ENCODE measurements around the gene CAP2. TPM values are rescaled to one million over a fixed set of nuclear protein-coding genes. Genes with fewer than 3 reads are reported as not detected.

Gene CAP2
- total RNA-seq, 2 donors from 2014 or later: 69.6 to 79.5 TPM

DNA sequence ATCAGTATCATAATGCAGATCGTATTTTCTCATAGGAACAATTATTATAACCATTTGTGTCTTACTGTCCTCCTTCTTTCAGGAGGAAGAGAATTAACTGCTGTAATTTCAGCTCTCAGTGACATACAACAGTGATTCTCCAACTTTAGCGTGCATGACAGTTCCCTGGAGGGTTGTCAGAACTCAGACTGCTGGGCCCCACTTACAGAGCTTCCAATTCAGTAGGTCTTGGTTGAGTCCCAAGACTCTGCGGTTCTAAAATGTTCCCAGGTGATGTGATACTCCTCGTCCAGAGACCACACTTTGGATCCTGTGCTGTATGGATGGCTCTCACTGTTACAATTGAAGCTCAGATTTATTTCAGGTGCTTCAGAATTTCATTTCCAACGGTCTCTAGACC lies 72.8 kb downstream of the CAP2 start:
- intact Hi-C loops (cut with DNase I): loop anchor here in 1 of 2 donors (5.0 kb wide), 1 partner anchor 116 kb away; no protein-coding TSS in a partner anchor
- no peak for DNase-seq
- no peak for ATAC-seq

DNA sequence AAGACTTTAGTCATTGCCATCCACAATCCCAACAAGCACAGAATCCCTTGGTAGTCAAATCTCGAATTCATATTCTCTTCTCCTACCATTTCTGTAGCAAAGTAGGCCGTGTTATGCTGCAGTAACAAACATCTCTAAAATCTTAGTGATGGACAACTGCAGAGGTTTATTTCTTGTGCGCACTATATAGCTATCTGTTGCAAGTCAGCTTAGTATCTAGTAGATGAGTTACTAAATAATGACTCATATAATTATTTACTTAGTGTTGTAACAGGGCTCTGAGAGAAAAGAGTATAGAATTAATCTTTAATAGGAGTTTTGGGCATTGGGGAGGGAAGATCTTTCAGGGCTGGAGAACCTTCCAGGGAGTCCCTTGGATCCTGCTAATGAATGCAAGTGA lies 73.3 kb downstream of the CAP2 start:
- DNase-seq (no peak), ATAC-seq (no peak)
- intact Hi-C loops (cut with DNase I): loop anchor here in 1 of 2 donors (5.0 kb wide), 1 partner anchor 116 kb away; no protein-coding TSS in a partner anchor

DNA sequence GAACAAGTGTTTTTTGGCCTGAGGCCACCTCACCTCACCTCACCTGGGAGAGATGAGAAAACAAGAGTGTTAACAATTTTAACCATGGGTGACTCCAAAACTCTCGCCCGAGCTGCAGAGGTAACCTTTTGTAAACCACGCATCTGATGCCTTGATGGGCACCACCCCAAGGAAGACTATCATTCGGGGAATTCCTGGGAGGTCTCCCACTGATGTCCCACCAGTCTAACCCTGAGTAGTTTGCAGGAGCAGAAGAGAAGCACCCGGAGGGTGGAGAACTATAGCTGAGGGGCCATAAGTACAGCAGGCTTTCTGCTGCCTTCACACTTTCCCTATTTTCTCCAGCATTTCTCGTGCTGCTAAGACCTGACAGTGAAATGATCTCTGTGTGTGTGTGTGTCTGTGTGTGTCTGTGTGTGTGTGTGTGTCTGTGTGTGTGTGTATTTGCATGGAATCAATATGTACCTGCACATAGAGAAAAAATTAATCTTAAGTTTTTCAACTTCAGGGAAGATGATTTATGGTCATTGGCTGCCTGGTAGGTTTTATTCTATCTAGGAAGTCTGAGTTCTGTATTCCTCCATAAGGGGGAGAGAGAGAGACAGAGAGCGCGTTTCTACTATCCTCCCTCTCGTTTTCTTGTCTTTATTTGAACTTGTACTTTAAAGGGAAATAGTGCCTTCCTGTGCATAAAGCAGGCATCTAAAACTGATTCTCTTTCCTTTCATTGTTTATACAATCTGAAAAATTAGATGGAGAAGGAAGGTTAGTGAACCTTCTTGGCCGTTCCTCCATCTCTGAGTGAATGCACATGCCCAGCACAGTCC lies 75.8 kb downstream of the CAP2 start:
- DNase-seq (no peak), ATAC-seq (no peak)
- intact Hi-C loops (cut with DNase I): loop anchor here in 1 of 2 donors (5.0 kb wide), 1 partner anchor 113 kb away; no protein-coding TSS in a partner anchor

DNA sequence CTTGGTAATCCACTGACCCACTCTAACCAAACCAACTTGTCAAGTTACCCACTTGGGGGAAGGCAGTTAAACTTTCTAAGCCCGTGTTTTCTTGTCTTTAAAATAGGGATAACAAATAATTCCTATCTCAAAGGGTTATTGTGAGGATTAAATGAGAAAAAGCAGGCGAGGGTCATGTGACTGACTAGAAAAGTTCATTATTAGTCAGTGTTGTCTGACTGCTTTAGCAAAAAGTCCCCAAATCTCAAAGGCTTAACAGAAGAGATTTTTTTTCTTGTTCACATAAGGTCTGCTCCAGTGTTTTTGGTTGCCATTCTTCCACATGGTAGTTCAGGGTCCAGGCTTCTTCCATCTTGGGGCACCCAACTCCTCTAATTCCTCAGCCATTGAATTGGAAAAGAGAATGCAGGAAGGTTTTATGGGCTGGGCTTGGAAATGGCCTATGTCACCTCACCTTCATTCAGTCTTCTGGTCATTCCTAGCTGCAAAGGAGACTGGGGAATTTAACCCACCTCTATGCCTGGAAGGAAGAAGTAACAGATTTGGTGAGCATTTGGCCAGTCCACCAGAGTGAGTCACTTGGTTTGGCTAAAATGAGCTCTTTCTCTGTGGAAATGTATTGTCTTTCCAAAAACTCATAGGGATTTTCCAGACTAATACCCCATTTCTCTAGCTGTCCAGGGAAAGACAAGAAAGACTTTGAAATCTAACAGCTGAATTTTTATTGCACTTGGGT lies 77.0 kb downstream of the CAP2 start:
- peak in 1 of 2 donors; percentile 25 for ATAC-seq
- intact Hi-C loops (cut with DNase I): loop anchor here in 1 of 2 donors (10.0 kb wide), 1 partner anchor 186 kb away; the partner anchor contains the start of gene RBM24
- DNase-seq: no peak

DNA sequence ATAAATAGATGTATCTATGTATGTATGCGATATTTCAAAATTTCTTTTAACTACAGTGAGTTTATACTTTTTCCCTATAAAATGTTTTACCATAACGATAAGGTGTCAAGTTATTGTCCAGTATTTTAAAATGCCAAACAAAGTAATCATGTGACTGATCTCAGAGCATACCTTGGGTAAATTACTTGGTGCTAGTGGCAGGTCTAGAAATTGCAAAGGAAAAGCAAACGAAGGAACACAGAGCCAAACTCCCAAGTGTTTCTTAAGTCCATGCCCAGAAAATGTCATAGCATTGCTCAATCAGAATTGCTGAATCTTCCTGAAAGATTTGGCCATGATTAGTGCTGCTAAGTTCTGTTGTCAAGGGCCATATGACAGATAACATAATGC lies 77.5 kb downstream of the CAP2 start:
- ATAC-seq (peak; percentile 46 to 55), DNase-seq (no peak)
- intact Hi-C loops (cut with DNase I): loop anchor here in 1 of 2 donors (10.0 kb wide), 1 partner anchor 186 kb away; the partner anchor contains the start of gene RBM24

DNA sequence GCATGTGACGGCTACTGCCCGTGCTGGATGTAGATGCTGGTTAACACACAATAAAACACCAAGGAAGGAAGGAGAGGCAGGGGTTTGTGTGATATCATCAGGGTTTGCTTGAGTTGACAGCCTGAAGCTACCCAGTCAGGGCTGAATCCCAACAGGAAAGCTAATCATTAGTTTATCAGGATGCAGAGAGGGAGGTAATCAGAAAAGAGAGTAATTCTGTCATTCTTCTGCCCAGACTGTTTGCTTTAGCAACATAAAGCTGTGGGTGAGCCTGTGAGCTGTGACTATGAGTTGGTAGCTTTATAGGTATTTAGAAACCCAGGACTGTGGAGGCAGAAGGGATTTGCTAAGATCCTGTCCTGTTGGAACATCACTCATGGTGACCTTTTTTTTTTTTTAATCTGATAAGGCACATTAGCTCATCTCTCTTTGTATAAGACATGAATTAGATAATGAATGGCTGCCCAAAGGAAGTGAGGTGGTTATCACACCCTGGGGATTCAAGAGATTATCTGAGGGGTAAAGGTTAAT lies 79.3 kb downstream of the CAP2 start:
- intact Hi-C loops (cut with DNase I): loop anchor here in 1 of 2 donors (10.0 kb wide), 1 partner anchor 188 kb away; the partner anchor contains the start of gene RBM24
- no peak for DNase-seq
- peak in 1 of 2 donors; percentile 34 for ATAC-seq

DNA sequence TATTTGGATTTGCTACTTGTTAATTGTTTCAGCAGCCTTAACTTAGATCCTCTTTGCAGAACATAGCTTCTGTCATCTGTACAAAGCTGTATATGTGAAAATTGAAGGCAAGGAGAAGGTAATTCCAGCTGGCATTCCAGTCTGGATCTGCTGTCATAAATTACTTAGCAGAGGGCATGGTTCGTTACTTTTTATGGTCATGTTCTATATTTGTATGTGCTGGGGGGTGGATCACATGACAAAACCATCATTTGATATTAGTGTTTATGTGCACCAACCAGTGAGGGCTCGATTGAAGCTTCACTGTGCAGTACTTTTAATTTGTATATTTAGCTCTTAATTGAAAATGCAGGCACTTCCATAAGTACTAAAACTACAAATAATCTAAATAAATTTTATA lies 80.2 kb downstream of the CAP2 start:
- intact Hi-C loops (cut with DNase I): loop anchor here in 1 of 2 donors (10.0 kb wide), 1 partner anchor 189 kb away; the partner anchor contains the start of gene RBM24
- ATAC-seq (peak; percentile 76 to 79), DNase-seq (no peak)

DNA sequence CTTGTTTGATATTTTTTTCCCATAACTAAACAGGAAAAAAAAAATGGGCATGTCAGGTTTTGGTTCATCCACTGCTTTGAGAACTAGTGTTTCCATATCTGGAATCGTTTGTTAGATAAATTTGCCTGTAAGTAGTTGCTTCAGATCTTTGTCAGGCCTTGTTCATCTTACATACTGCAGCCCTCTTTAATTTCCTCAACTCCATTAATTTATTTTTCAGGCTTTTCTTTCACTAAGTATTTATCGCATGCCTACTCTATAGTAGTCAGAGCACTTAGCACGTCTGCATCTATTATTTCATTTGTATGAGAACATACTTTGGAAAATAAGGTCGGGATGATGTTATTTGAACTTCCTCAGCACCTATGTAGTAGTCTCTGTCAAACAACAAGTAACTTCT lies 80.9 kb downstream of the CAP2 start:
- intact Hi-C loops (cut with DNase I): loop anchor here in 1 of 2 donors (10.0 kb wide), 1 partner anchor 189 kb away; the partner anchor contains the start of gene RBM24
- DNase-seq (no peak), ATAC-seq (no peak)

DNA sequence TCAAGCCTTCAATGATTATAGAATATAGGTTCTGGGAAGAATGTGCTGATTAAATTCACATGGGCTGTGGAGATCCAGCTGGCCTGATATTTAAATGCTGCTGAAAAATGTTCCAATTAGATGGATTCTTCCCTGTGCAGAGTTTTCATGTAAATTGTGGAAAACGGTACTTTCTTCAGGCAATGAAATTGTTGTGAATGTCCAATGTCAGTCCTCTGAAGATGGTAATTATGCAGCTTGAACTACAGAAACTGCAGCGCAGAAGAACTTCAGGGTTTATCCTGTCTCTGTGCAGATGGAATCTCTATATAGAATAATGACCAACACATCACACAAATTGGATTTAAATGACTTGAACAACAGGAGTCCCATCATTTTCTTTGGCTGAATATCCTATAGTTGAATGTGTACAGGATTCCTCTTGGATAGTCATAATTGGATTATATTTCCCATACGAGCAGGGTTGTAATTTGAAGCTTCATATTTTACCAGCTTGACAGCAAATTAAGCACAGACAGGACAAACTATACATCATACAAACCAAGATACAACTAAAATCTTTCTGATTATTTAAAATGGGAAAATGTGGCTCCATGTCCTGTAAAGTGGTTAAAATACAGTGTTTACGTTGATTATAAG lies 82.3 kb downstream of the CAP2 start:
- no peak for DNase-seq
- ATAC-seq: no peak
- intact Hi-C loops (cut with DNase I): loop anchor here in 1 of 2 donors (10.0 kb wide), 1 partner anchor 191 kb away; the partner anchor contains the start of gene RBM24

DNA sequence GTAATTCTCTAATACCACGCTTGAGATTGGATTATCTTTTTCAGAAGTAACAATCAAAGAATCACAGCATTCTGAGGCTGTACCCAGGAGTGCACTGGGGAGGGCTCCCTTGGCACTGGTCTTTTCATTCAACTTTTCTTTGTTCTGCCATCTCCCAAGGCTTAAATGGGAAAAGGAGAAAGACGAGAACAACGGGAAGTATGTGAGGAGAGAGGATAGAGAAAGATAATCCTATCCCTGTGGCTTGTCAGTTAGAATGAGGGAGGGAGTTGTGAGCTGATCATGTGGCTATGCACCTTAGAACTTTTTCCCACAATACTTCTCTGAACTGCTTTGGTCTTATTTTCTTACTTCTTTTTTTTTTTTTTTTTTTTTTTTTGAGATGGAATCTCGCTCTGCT lies 83.1 kb downstream of the CAP2 start:
- intact Hi-C loops (cut with DNase I): loop anchor here in 1 of 2 donors (10.0 kb wide), 1 partner anchor 192 kb away; the partner anchor contains the start of gene RBM24
- no peak for ATAC-seq
- DNase-seq: no peak

DNA sequence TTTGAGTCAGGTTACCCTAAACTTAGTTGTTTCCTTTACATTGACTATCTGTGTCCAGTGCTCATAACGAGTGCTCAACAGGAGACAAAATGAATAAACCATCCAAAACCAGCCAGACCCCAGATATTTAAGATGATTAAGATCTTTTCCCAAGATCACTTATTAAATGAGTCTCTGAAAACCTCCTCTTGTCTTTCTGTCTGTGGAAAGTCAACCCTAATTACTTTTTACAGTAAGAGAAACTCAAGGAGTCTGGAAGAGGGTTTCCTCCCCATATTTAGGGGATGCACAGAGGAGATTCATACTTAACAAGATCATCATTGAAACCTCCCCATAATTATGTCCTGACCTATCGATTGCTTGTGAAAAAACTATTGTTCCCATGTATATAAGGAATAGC lies 84.0 kb downstream of the CAP2 start:
- DNase-seq (no peak), ATAC-seq (no peak)
- intact Hi-C loops (cut with DNase I): loop anchor here in 1 of 2 donors (10.0 kb wide), 1 partner anchor 193 kb away; the partner anchor contains the start of gene RBM24

DNA sequence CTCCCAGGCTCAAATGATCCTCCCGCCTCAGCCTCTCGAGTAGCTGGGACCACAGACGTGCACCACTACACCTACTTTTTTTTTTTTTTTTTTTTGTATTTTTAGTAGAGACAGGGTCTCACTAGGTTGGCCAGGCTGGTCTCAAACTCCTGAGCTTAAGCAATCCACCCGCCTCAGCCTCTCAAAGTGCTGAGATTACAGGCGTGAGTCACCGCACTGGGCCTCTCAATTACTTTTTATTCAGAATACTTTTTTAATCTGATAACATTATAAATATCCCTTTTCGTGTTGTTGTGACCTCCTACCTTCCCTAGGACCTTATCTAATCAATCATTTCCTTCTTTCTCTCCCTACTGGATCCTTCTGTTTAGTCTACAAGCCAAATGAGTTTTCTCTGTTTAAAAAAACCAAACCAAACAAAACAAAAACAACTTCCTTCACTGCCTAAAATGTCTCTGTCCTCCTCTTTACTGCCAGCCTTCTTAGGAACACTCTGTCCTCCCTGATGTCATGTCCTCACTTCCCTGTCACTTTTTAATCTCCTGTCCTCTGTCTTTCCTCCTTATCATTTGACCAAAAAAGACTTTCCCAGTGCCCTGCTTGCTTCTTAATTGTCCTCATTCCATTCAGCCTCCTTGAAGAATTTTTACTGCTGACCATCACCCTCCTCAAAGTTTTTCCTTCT lies 85.0 kb downstream of the CAP2 start:
- DNase-seq (no peak), ATAC-seq (peak in 1 of 2 donors; percentile 50)
- intact Hi-C loops (cut with DNase I): loop anchor here in 1 of 2 donors (10.0 kb wide), 1 partner anchor 194 kb away; the partner anchor contains the start of gene RBM24

DNA sequence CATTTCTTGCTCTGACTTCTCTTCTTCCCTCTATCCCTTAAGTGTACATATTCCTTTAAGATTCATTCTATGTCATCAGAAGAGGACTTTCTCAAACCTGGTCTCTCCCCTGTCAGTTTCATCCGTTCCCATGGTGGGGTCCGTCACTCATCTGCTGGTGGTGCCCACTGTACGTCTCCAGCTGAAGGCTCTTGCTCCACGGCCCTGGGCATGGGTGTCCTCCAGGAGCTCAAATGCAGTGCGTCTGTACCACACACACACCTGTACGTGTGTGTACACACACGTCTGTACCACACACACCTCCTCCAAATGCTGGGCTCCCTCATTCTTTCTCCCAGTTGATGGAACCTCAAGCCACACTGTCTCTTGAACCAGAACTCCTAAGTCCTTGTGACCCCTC lies 85.6 kb downstream of the CAP2 start:
- intact Hi-C loops (cut with DNase I): loop anchor here in 1 of 2 donors (10.0 kb wide), 1 partner anchor 194 kb away; the partner anchor contains the start of gene RBM24
- no peak for DNase-seq
- ATAC-seq: no peak

DNA sequence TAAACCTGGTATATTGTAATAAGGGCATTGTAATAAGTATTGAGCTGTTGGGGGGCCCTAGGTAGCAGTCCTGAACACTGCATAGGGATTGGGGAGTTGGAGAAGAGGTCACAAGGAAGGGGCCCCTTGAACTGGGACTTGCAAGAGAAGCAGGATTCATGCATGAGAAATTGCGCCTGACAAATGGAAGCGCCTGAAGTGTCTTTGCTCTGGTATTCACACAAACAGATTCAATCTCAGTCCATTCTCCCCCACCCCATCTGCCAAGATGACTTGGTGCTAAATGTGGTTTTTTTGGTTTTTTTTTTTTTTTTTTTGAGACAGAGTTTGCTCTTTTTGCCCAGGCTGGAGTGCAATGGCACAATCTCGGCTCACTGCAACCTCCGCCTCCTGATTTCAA lies 87.1 kb downstream of the CAP2 start:
- DNase-seq (no peak), ATAC-seq (no peak)
- intact Hi-C loops (cut with DNase I): no loop called here

DNA sequence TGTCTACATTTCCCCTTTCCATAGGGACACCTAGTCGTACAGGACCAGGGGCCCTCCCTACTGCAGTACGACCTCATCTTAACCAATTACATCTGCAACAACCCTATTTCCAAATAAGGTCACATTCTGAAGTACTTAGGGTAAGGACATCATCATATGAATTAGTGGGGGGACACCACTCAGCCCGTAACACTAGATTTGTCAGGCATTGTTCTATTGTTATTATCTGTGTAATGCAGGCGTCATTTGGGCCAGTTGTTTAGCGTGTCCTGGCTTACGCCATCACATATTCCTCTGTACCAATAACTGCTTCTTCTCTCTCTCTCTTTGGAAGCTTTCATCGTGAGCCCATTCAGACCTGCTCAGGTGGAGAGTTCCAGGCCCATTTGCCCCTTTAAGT lies 89.3 kb downstream of the CAP2 start:
- ATAC-seq (no peak), DNase-seq (no peak)
- intact Hi-C loops (cut with DNase I): no loop called here

DNA sequence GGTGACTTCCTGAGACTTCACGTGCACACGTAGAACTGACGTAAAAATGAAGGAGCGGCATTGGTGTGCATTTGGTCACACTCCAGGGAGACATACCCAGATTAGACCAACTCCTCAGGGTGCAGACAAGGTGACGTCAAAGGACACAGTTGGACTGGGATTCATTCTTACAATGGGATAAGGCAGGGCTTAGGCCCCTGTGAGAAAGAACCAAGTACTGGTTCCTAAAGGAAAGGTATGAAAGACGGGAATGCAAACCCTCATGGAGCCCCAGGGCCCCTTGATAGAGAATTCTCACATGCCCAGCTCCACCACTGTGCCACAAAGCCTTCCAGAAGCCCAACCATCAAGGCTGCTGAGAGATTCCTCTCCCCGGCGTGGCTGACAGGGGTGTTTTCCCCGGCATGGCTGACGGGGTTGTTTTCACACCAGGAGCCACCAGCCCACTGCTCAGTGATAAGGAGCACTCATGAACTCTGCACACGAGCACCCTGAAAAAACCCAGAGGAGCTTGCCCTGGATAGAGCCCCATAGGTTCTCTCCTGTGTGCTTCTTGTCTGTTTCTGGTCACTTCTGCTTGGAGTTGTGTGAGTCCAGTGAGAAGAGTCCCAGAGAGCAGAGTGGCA lies 90.1 kb downstream of the CAP2 start:
- intact Hi-C loops (cut with DNase I): no loop called here
- peak; percentile 57 to 62 for ATAC-seq
- DNase-seq: no peak

DNA sequence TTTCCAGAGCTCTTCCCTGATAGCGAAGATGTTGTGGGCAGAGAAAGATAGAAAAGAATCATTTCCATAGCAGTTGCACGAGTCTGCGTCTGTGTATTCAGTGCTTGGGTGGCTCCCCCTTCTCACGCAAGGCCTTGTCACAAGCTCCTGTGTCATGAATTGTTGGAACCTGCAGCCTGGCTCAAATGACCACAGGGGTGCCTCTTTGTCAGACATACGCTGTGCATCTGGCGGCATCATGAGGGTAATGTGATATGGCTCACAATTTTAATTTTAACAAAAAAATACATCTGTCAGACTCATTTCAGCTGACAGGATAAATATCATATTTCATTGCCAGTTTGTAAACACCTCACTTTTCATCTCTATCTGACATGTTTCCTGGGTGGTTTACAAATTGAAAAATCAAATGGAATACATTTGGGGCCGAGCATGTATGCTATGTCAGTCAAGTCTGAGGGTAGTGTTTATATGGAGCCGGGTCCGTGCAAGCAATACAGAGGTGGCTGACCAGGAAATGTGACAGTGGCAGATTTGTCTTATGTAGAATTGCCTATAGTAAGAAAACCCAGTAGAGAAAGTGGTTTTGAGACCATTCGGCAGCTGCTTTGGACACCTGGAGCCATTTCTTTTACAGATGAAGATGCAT lies 90.9 kb downstream of the CAP2 start:
- DNase-seq: peak; percentile 33
- ATAC-seq: peak; percentile 49 to 63
- intact Hi-C loops (cut with DNase I): no loop called here

Measured in left cardiac atrium (tissue), 4 donors.